Measurements from ENCODE around the gene GPN1.
"Not testable (repeated sequence)": the region's sequence is repeated elsewhere in the genome, so short reads cannot be mapped to it uniquely, and the experiment has no call there.

The GPN1 gene

DNA sequence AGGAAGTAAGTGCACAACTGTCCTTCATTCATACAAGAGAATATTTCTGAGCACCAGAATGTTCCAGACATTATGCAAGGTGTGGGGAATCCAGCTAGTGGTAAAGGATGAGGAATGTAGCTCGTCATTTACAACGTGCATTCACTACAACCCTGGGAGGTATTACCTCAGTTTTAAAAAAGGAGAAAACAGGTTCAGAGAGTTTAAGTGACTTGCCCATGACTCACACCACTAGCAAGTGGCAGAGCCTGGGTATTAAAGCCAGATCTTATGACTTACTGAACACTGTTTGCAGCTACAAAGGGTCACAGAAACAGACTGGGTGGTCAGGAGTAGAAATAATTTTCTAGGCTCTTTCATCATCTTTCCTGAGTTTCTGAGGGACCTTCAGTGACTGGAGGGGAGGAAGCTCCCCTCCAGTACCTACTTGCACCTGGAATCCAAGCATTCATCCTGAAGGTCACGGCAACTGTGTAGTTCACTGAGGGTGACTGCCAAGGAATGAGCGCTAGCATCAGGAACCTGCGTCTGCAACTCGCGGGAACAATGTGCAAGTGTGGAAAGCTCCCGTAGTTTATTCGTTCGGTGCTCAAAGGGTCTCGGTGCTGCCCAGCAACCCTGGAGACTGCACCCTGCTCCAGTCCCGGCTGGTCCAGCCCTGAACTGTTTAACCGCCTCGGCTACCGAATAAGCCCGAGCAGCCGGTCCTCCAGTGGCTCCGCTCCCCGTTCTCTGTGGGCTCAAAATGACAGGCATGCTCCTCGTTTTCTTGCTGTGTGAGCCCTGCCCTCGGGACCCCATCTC is 685 bp upstream of the GPN1 start:
- peak; percentile 1 for DNase-seq

DNA sequence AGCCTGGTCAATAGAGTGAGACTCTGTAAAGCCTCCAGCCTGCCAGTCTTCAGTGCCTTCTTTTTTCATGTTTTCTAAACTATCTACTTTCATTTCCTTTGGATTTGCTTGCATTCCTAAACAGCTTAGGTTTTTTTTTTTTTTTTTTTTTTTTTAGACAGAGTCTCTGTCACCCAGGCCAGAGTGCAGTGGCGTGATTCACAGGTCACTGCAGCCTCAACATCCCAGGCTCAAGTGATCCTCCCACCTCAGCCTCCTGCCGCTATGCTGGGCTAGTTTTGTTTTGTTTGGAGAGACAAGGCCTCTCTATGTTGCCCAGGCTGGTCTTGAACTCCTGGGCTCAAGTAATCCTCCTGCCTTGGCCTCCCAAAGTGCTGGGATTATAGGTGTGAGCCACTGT is 1.4 kb downstream of the GPN1 start:
- DNase-seq = not testable (repeated sequence)

- DNase-seq = no peak
Measured at GRCh38 chr2:27634291-27634690, 5.4 kb downstream of the GPN1 start.

DNA sequence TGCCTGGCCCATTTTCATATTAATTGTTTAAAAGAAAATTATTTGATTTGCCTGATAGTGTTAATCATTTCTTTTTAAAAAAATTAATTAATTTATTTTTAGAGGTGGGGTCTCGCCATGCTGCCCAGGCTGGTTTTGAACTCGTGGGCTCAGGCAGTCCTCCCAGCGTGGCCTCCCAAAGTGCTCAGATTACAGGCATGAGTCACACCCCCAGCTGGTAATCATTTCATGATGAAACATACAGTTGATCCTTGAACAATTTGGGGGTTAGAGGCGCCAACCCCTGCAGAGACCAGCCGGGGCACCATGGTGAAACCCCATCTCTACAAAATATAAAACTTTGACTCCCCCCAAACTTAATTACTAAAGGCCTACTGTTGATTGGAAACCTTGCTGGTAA is 7.9 kb downstream of the GPN1 start:
- no peak for DNase-seq

DNA sequence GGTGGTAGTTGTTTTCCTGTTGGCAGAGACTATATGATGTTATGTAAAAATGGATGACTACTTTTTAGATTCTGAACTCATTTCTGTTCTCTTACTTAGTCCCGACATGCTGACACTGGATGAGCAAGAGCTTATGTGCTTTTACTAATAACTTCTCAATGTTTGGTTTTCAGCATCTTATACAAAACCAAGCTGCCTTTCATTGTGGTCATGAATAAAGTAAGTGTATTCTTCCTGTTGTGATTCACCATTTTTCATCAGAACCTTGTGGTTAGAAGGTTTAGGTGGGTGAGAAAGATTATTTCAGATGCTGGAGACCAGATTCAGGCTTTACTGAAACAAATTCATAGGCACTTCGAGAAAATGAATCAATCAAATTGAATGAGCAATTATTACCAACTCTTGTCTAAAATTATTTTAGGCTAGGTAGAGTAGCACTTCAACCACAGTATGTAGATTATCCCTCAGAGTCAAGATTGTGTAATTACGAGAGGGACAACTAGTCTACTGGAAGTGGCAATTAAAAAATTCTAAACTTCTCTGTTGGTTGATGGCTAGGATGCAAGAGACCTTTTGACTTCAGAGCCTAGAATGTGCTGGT is 9.3 kb downstream of the GPN1 start:
- DNase-seq = no peak

- no peak for DNase-seq
Measured at GRCh38 chr2:27638709-27639108, 9.9 kb downstream of the GPN1 start.

GRCh38 chr2:27640722-27641245 is 11.9 kb downstream of the GPN1 start:
- no peak for DNase-seq

DNA sequence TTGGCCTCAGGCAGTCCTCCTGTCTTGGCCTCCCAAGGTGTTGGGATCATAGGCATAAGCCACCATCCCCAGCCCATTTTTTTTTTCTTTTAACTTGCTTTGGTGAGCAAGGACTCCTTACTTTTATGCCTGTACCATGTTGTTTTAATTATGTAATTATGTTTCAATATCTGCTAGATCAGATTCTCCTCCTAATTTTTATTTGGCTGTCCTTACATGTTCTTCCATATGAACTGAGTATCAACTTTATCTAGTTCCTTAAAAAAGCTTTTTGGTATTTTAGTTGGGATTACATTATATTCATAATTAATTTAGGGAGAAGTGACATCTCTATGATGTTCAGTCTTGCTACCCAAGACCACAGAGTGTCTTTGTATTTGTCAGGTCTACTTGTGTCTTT is 16.3 kb downstream of the GPN1 start:
- no peak for DNase-seq

- no peak for DNase-seq
Measured at GRCh38 chr2:27647289-27647688, 18.4 kb downstream of the GPN1 start.

GRCh38 chr2:27647737-27648136 is 18.9 kb downstream of the GPN1 start:
- DNase-seq = no peak

GRCh38 chr2:27651056-27651455 is 22.2 kb downstream of the GPN1 start:
- DNase-seq = no peak

GRCh38 chr2:27652341-27652740 is 23.5 kb downstream of the GPN1 start:
- no peak for DNase-seq

- no peak for DNase-seq
Measured at GRCh38 chr2:27652790-27653189, 23.9 kb downstream of the GPN1 start.

DNA sequence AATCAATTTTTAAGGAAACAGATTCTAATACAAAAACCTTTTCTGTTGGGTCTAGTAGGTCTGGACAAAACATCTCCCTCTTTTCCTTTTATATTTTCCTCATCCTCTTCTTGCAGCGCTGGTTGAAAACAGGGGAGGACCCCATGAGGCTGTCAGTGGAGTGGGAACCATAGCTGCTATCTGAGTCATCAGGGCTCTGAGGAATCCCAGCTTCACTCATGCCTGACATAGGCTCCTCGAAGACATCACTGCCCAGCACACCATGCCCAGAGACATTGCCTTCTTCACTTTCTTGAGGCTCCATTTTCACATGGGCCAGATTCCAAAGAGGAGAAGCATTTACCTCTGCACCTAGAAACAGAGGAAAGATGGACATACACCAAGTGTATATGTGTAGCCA is 24.5 kb downstream of the GPN1 start:
- DNase-seq = no peak

DNA sequence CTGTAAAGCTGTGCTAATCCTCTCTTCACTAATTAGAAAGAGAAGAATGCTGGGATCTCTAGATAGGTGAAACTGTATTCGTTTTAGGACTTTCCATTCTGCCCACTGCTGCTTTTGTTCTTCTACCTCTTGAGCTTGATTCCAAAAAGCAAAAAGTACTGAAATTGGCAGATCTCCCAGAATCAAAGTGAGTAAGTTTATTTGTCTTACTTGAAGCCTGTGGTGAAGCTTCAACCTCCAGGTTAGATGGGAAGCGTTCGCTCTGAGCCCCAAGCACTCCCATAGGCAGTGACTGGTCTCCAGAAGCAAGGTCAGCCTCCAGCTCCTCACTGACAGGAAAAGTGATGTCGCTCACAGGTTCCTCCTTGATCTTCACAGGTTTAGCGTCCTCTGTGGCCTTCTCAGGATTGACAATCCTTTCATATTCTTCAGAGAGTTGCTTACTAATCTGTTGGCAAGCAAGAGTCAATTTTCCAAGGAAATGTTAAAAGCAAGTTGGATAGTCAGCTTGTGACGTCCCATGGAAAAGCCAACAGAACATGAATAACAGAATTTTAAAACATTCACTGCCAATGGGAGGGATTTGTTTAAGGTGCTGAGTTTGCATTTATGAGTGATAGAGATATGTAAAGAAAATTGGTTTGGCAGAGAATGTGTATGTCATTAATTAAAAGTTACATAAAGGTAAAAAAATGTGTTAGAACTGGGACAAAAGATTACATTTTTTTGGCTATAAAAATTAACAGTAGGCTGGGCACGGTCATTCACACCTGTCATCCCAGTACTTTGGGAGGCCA is 26.5 kb downstream of the GPN1 start:
- DNase-seq = no peak

GRCh38 chr2:27661371-27661770 is 32.5 kb downstream of the GPN1 start:
- DNase-seq = no peak

- DNase-seq = peak; percentile 99
Measured at GRCh38 chr2:27663285-27664153, 34.7 kb downstream of the GPN1 start, which contains the start of the genes SLC4A1AP and SUPT7L. SLC4A1AP (plus strand) TSS chr2:27663889; CDS start chr2:27663915, 26 bp downstream. SUPT7L (minus strand) TSS chr2:27663614; CDS start chr2:27662192, 1,422 bp downstream.

GRCh38 chr2:27664154-27664574 is 35.3 kb downstream of the GPN1 start:
- no peak for DNase-seq

DNA sequence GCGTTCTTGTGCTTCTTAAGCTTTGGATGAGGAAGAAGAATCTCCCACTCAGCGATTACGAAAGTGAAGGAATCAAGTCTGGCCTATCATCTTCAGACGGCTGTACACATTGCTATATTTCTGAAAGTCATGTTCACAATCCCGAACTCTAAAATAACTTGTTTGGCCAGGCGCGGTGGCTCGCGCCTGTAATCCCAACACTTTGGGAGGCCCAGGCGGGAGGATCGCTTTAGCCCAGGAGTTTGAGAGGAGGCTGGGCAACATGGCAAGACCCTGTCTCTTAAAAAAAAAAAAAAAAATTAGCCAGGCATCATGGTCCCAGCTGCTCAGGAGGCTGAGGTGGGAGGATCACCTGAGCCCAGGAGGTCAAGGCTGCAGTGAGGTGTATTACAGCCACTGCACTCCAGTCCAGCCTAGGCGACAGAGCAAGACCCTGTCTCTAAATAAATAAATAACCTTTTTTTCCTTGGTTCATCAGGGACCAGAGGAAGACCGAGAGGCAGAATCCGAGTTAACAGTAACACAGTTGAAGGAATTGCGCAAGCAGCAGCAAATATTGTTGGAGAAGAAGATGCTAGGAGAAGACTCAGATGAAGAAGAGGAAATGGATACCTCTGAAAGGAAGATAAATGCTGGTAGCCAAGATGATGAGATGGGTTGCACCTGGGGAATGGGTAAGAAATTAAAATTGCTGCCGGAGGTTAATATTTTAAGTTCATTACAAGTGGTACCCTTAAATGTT is 35.9 kb downstream of the GPN1 start:
- no peak for DNase-seq

- DNase-seq = no peak
Measured at GRCh38 chr2:27667446-27667845, 38.6 kb downstream of the GPN1 start.

GRCh38 chr2:27671235-27671634 is 42.4 kb downstream of the GPN1 start:
- no peak for DNase-seq
